CD4-positive, alpha-beta T cell (primary cell): ENCODE measurements around the gene VRK2. TPM values are rescaled to one million over a fixed set of nuclear protein-coding genes. Genes with fewer than 3 reads are reported as not detected.

Experiments
- ATAC-seq: fragments of 200-7000 bp; cut with Tn5 transposase; one replicate; pipeline ENCODE4 v1.10.0; 2022; ENCODE audit warnings: mild to moderate bottlenecking; ENCODE audit not compliant: poor library complexity
- CTCF ChIA-PET: fragments of 350-600 bp; sonication (Branson Sonifier 250); formaldehyde crosslinking; loops from one replicate; lab custom pipeline; 2021; ENCODE audit warnings: antibody characterized with exemption, inconsistent platforms; lab: Charles Lee
- POLR2A ChIA-PET: fragments of 350-600 bp; sonication (Branson Sonifier 250); formaldehyde crosslinking; loops from one replicate; lab custom pipeline; 2021; ENCODE audit warnings: antibody characterized with exemption, inconsistent platforms; lab: Charles Lee
- DNase-seq, 14 experiments: peaks; one replicate each; pipeline ENCODE4 v3.0.0-alpha.2; 2013 to 2020; ENCODE audit warnings: mixed read lengths in 2 of 14
- H3K27ac ChIP-seq, 2 donors: one replicate each; pipeline versions ENCODE4 v1.5.1 to v1.7.0; 2013; ENCODE audit warnings: low read length in 2 of 2, low read depth in 1 of 2, mild to moderate bottlenecking in 1 of 2
- H3K27me3 ChIP-seq, 2 experiments: 1 replicate in 1 of 2; 2 replicates in 1 of 2; pipeline versions ENCODE4 v1.6.1 to v1.7.0; 2013; ENCODE audit warnings: low read length in 2 of 2, control low read depth in 1 of 2, mild to moderate bottlenecking in 1 of 2, moderate library complexity in 1 of 2; ENCODE audit not compliant: insufficient read depth in 2 of 2, control insufficient read depth in 1 of 2
- H3K36me3 ChIP-seq: one replicate; pipeline ENCODE4 v1.6.1; 2013; ENCODE audit warnings: low read length, control low read depth; ENCODE audit not compliant: insufficient read depth
- H3K4me1 ChIP-seq: one replicate; pipeline ENCODE4 v1.6.1; 2013; ENCODE audit warnings: low read length, control low read depth; ENCODE audit not compliant: insufficient read depth
- H3K4me3 ChIP-seq: one replicate; pipeline ENCODE4 v1.5.1; 2013; ENCODE audit warnings: mild to moderate bottlenecking, low read length, moderate library complexity
- H3K9me3 ChIP-seq, 2 experiments: 1 replicate in 1 of 2; 2 replicates in 1 of 2; pipeline versions ENCODE4 v1.6.1 to v1.7.0; 2013; ENCODE audit warnings: low read length in 2 of 2, mild to moderate bottlenecking in 2 of 2, control low read depth in 1 of 2, moderate library complexity in 1 of 2; ENCODE audit not compliant: control insufficient read depth in 1 of 2, insufficient read depth in 1 of 2
- H3K27ac Mint-ChIP-seq: one replicate; pipeline ENCODE4 v1.8.0; 2020; ENCODE audit warnings: mixed read lengths
- H3K27me3 Mint-ChIP-seq: one replicate; pipeline ENCODE4 v1.8.0; 2021; ENCODE audit warnings: mixed read lengths
- H3K36me3 Mint-ChIP-seq: one replicate; pipeline ENCODE4 v1.8.0; 2021; ENCODE audit warnings: low read depth, mixed read lengths
- H3K4me1 Mint-ChIP-seq: one replicate; pipeline ENCODE4 v1.8.0; 2021; ENCODE audit warnings: low read depth, mixed read lengths
- H3K4me3 Mint-ChIP-seq: one replicate; pipeline ENCODE4 v1.8.0; 2020; ENCODE audit warnings: mild to moderate bottlenecking, mixed read lengths
- H3K9me3 Mint-ChIP-seq: one replicate; pipeline ENCODE4 v1.8.0; 2020; ENCODE audit warnings: mixed read lengths
- intact Hi-C, 2 experiments: fragments of 100-400 bp; cut with DNase I in 1 of 2; cut with micrococcal nuclease in 1 of 2; formaldehyde crosslinking; loops; one replicate each; pipeline versions ENCODE4 v1.15.1 to v1.9.0; 2023 to 2025; cut with DNase I, micrococcal nuclease
- total RNA-seq, 174 experiments: library from RNA in 2 of 174; stranded (reverse) in 2 of 174; gene quantifications; one replicate each; pipeline ENCODE4 v1.2.3 and lab custom pipeline; 2021 to 2026
- TF ChIP-seq, protein P1 (sequence below): fragments of 200-600 bp; IDR thresholded peaks from one replicate; pipeline ENCODE4 v1.8.0; 2022; ENCODE audit warnings: antibody characterized with exemption, mild to moderate bottlenecking

VRK2 gene
- total RNA-seq, 2 experiments from 2014 or later, result 11.1 to 11.5 TPM

DNA sequence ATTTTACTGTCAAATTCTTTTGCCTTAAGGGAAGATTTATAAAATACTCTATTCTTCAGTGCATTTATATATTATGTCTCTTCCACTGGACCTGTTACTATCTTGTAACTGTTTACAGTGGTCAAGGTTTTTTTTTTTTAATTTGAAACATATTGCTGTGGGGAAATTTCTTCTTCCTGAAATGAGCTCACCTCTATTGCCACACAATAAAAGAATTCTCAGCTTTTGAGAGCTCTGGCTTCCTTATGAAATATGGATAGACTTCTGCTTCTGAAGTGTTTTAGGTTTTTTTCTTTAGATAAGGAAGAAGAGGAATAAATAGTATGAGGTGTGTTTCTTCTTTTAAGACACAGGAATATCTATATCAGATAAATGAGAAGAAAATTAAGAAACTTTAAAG, 7.7 kb downstream of the VRK2 start:
- no peaks in the 10 kb centered on the region for H3K4me1 ChIP-seq
- ATAC-seq (no peak), DNase-seq (no peak)
- TF ChIP-seq, protein P1, sequence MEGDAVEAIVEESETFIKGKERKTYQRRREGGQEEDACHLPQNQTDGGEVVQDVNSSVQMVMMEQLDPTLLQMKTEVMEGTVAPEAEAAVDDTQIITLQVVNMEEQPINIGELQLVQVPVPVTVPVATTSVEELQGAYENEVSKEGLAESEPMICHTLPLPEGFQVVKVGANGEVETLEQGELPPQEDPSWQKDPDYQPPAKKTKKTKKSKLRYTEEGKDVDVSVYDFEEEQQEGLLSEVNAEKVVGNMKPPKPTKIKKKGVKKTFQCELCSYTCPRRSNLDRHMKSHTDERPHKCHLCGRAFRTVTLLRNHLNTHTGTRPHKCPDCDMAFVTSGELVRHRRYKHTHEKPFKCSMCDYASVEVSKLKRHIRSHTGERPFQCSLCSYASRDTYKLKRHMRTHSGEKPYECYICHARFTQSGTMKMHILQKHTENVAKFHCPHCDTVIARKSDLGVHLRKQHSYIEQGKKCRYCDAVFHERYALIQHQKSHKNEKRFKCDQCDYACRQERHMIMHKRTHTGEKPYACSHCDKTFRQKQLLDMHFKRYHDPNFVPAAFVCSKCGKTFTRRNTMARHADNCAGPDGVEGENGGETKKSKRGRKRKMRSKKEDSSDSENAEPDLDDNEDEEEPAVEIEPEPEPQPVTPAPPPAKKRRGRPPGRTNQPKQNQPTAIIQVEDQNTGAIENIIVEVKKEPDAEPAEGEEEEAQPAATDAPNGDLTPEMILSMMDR, result no peak
- H3K27ac Mint-ChIP-seq, result no peak overlapping the region
- intact Hi-C loops, result no loop called here
- no peaks in the 10 kb centered on the region for H3K9me3 Mint-ChIP-seq
- no peak overlapping the region for H3K4me3 ChIP-seq
- peaks cover 13% of the 10 kb centered on the region for H3K4me1 Mint-ChIP-seq
- H3K27me3 ChIP-seq, result no peaks in the 10 kb centered on the region
- peaks cover 24% of the 10 kb centered on the region for H3K36me3 Mint-ChIP-seq
- H3K27me3 Mint-ChIP-seq, result no peaks in the 10 kb centered on the region
- no peak overlapping the region for H3K27ac ChIP-seq
- H3K4me3 Mint-ChIP-seq, result no peak overlapping the region
- H3K9me3 ChIP-seq, result no peaks in the 10 kb centered on the region
- peaks cover 12% of the 10 kb centered on the region for H3K36me3 ChIP-seq
- ChIA-PET CTCF (no interaction called here), POLR2A (no interaction called here)

DNA sequence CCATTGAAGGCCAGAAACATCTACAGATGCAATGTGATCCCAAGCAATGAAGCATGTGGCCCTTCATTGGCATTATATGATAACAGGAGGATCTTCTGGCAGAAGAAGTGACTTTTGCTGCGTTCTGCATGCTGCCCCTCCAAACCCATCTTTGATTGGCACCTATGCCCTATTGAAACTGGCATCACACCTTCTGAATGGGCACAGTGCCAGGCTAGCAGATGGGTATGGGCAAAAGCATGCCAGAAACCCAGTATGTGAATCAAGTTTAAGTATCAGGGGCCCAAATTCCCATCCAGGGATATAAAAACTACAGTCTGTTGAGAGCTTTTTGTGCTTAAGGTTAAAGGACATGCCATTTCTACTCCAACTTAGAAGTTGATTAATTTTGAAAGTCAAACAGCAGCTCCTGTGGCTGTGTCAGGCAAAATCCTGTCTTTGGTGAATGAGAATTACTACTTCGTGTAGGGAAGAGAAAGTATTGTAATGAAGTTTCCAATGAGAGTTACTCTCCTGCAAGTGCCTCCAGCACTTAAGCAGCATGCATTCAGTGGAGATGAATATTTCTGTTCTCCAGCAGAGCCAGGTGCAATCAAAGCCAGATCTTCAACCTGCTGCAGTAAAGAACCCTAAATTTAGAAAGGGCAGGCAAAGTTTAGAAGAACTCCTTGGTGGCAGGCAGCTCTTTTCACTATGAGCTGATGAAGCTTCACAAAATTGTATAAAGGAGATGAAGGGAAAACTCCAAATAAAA, 8.6 kb downstream of the VRK2 start:
- Histone ChIP-seq H3K27me3 (no peaks in the 10 kb centered on the region), H3K4me3 (no peak overlapping the region), H3K4me1 (no peaks in the 10 kb centered on the region), H3K27ac (no peak overlapping the region), H3K36me3 (peaks cover 12% of the 10 kb centered on the region), H3K9me3 (no peaks in the 10 kb centered on the region)
- H3K4me1 Mint-ChIP-seq, result peaks cover 11% of the 10 kb centered on the region
- peaks cover 24% of the 10 kb centered on the region for H3K36me3 Mint-ChIP-seq
- H3K27ac Mint-ChIP-seq, result no peak overlapping the region
- H3K4me3 Mint-ChIP-seq, result no peak overlapping the region
- DNase-seq (no peak), ATAC-seq (no peak)
- no peaks in the 10 kb centered on the region for H3K9me3 Mint-ChIP-seq
- CTCF ChIA-PET, result no interaction called here
- no peaks in the 10 kb centered on the region for H3K27me3 Mint-ChIP-seq
- POLR2A ChIA-PET, result interaction anchor here (1.6 kb wide), 1 partner anchor 9 kb away, joined by 5 read pairs; the partner anchor contains the start of gene VRK2
- TF ChIP-seq, protein P1, result no peak
- intact Hi-C loops, result no loop called here

DNA sequence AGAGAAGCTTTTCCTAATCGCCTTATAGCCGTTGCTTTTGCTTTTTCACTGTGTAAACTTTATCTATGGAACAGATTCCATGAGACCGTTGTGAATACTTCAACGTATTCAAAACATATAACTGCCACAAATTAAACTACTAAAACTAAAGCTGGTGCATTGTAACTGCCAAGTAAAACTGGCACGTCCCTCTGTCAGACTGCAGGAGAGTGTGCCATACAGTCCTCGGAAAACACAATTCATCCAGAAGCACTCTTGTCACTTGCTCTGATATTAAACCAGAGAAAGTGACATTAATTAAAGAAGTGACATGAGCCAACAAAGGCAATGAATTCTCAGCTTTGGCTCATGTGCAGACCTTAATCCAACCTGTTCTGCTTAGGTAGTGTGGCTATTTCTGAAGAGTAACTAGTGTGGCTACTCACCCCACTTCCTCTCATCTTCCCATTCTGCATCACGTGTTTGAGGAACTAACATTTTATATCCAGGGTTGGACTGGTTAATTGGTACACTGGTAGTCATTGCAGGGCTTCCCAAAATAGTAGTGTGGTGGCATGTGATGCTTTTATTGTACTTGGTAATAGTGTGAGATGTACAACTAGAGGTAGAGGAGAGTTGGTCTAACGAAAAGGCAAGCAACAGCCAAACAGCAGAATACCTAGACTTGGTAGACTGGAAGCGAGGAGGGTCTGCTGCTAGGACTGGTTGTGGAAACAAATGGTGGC, 9.7 kb downstream of the VRK2 start:
- Mint-ChIP-seq H3K4me3 (no peak overlapping the region), H3K27me3 (no peaks in the 10 kb centered on the region), H3K36me3 (peaks cover 29% of the 10 kb centered on the region), H3K9me3 (no peaks in the 10 kb centered on the region), H3K27ac (no peak overlapping the region), H3K4me1 (peaks cover 11% of the 10 kb centered on the region)
- TF ChIP-seq, protein P1, result no peak
- ATAC-seq (no peak), DNase-seq (no peak)
- no peak overlapping the region for H3K27ac ChIP-seq
- POLR2A ChIA-PET, result interaction anchor here (1.6 kb wide), 1 partner anchor 10 kb away, joined by 5 read pairs; the partner anchor contains the start of gene VRK2
- CTCF ChIA-PET, result no interaction called here
- H3K27me3 ChIP-seq, result no peaks in the 10 kb centered on the region
- H3K4me3 ChIP-seq, result no peak overlapping the region
- peaks cover 12% of the 10 kb centered on the region for H3K36me3 ChIP-seq
- no peaks in the 10 kb centered on the region for H3K9me3 ChIP-seq
- H3K4me1 ChIP-seq, result no peaks in the 10 kb centered on the region
- intact Hi-C loops, result no loop called here
